ENCODE results near the gene CHADL.

- TF ChIP-seq POLR2A (IDR thresholded peaks at IDR 0.05) (peak in 1 of 2 donors; percentile 43), CTCF (IDR thresholded peaks at IDR 0.05 in 4 of 5, conservative IDR thresholded peaks at IDR 0.05 in 1 of 5) (no peak)
These were observed 35.5 kb downstream of the CHADL start, which contains the start of gene L3MBTL2 for GRCh38 chr22:41204992-41205900.
